GM18511 (cell line): ENCODE data around the gene SNRK.

ENCODE experiments used
- ATAC-seq: cut with Tn5 transposase; IDR thresholded peaks from one replicate; pipeline ENCODE4 v1.9.1; 2021; ENCODE audit warnings: mild to moderate bottlenecking, moderate library complexity; ENCODE audit not compliant: unreplicated experiment

The SNRK gene

GRCh38 chr3:43309372-43310305 is 23.3 kb downstream of the SNRK start:
- no peak for ATAC-seq

- ATAC-seq = no peak
Measured at GRCh38 chr3:43316783-43317460, 30.6 kb downstream of the SNRK start.

DNA sequence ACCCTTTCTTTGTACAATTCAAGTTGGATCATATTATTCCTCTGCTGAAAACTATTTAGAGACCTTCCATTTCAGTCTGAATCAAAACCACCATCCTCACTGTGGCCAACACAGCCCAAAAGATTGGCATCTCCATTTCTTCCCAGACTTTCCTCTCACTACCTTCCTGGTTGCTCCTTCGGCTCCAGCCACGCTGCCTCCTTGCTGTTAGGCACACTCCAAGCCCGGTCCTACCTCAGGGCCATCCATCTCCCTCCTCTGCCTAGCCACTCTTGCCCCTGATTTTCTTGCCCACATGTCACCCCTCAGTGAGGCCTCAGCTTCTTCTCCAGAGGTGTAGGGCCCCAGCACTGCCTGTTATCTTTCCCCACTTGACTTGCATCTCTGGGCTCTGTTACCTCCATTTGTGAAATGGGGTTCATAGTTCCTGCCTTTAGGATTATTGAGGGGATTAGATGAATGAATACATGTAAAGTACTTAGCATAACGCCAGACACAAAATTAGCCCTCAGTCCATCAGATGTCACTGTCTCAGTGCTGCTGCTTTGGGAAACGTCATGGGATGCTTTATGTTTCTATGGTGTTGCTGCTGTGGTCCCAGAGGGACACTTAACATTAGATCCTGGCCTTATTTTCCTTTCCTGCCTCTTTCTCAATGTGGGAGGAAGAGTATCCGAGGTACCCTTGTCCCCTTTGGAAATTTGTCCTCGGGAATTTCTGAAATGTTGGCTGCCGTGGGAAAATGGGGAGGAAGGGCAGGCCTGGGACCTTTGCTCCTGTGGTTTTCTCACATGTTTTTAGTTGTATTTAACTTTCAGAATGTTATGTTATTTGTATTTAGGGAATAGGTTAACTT is 31.3 kb downstream of the SNRK start:
- no peak for ATAC-seq

DNA sequence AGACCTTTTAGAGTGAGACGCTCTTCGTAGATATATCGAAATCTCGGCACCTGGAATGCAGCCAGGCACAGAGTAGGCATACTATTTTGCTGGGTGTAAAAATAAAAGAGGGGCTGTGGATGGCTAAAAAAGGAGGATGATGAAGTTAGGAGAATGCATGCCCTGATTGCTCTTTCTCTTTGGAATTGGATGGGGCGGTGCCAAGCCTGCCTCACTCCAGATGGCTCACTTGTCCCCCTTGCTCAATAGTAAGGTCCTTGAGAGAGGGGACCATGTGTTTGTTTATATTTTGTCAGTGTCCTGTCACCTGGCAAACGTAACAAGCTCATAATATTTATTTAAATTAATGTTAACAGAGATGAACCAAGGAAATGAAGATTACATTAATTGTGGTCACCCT is 33.0 kb downstream of the SNRK start:
- no peak for ATAC-seq

DNA sequence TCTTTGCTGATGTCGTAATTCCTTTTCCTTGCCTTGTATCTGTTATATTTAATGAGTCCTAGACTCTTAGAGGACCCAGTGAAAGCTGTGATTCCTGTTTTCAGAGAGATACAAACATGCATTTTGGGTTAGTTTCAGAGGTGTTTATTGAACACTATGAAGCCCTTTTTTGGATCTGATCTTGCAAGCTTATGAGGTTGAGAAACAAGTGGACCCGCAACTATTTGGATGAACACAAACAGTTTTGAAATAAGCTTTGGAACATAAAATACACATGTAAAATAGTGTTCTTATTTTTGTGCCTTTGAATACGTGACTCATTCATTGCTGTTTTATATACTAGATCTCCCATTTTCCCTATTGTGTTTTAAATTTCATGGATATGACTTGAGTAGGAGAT is 33.5 kb downstream of the SNRK start:
- no peak for ATAC-seq

DNA sequence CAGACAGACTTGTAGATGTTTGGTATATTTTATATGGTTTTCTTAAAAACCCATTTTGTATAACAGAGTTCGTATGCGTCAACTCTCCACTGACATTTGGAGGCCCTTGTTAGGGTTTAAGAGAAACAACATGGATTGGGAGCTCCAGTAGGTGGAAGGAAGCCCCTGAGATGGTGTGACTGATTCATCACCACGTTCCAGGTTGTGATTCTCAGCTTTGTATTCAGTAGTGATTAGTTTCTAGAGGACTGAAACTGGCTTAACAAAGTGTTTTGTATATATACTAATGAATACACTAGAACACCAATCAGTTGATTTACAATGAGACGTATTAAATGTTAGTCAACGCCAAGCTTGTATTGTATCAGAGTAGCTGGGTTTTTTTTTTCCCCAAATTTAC is 33.9 kb downstream of the SNRK start:
- ATAC-seq = no peak

DNA sequence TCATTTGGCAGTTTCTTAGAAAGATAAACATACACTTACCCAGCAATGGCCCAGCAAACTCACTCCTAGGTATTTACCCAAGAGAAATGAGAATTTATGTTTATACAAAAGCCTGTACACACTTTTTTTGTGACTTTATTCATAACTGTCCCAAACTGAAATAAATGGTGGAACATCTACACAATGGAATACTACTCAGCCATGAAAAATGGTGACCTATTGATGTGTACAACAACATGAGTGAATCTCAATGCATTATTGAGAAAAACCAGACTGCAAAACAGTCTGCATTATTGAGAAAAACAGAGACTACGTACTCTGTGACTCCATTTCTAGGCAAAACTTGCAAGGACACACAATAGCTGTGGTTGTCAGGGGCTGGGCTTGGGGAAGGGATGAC is 37.2 kb downstream of the SNRK start:
- ATAC-seq = no peak

- peak; percentile 63 for ATAC-seq
Measured at GRCh38 chr3:43326891-43327581, 40.7 kb downstream of the SNRK start.

- no peak for ATAC-seq
Measured at GRCh38 chr3:43327582-43327979, 41.2 kb downstream of the SNRK start.

- no peak for ATAC-seq
Measured at GRCh38 chr3:43328653-43329052, 42.3 kb downstream of the SNRK start.

DNA sequence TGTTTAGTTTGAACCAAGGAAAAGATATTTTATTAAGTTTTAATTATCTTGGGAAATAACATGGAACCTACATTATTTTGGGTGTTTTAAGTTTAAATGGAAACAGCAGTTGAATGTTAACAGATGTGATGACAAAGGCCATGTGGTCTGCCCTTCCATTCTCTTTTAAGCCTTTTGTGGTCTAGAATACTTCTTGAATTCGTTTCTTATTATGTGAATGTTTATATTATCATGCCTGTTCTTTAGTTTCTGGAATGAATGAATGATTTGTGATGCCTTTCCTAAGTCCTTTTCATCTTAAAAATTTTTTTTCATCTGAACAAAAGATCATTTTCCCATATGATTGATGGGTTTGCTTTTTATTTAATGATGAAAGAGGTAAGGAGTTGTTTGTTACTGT is 44.6 kb downstream of the SNRK start:
- no peak for ATAC-seq

GRCh38 chr3:43331381-43331780 is 45.0 kb downstream of the SNRK start:
- ATAC-seq = no peak

GRCh38 chr3:43334976-43335375 is 48.6 kb downstream of the SNRK start:
- ATAC-seq = no peak

GRCh38 chr3:43335799-43336198 is 49.5 kb downstream of the SNRK start:
- ATAC-seq = no peak

GRCh38 chr3:43338295-43338694 is 52.0 kb downstream of the SNRK start:
- ATAC-seq = no peak

DNA sequence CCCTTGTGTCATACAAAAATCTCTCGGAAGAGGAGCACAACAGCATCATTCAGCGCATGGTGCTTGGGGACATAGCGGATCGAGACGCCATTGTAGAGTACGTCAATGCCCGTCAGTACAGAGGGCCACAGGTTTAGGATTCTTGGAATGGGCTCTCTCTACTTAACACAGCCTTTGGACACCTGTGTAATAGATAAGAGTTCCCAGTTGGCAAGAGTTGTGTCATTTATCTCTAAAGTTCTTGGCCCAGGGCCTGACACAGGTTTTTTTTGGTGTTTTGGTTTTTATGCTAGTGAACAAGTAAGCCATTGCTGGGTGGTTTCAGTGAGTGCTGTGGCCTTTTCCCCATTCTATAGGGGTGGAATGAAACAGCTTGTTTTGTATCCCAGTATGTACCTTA is 54.1 kb downstream of the SNRK start:
- ATAC-seq = no peak

GRCh38 chr3:43341788-43342187 is 55.4 kb downstream of the SNRK start:
- no peak for ATAC-seq

DNA sequence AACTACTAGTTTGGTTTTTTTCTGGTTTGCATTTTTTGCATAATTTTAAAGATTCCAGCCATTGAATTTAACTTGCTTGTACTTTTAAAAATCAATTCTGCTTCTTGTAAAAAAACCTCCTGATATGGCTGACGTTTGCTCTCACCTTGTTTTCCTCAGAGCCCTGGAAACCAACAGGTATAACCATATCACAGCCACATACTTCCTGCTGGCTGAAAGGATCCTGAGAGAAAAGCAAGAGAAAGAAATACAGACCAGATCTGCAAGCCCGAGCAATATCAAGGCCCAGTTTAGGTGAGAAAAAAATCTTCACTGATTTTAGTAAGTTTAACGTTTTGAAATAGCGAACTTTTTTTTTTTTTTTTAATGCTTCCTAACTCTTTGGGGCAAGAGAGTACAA is 56.8 kb downstream of the SNRK start:
- no peak for ATAC-seq

DNA sequence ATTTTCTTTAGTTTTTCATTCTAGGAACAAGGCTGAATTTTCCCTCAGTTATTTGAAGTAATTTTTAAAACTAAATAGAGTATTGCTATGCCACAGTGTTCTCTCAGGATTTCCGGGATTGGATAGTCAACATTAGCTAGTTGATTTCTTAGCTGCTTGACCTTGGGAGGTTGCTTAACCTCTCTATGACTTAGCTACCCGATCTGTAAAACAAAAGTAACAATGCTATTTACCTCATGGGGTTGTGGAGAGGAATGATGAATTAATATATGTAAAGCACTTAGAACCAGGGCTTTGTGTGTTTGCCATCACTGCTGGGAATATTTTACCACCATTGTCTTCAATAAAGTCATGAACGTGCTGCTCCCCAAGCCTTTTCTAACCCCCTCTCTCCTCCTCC is 57.5 kb downstream of the SNRK start:
- ATAC-seq = no peak

GRCh38 chr3:43344520-43344919 is 58.2 kb downstream of the SNRK start:
- ATAC-seq = no peak

DNA sequence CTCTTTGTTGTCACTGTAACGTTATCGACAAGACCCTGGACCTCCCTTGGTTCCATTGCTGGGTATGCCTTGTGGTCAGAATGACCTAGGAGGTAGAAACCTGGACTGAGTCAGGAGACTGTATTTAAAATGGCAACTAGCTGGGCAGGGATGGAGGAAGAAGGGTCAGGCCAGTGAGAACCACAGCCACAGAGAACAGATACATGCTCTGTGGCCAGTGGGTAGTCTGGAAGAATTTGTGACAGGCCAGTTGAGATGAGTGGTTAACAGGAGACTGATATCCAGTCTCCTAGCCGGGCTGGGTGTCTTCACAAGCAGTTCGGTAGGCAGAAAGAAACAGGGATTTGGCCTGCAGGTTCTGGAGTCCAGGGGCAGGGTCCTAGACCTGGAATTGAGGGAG is 58.9 kb downstream of the SNRK start:
- ATAC-seq = no peak
